IMR-90 (cell line): ENCODE measurements around the gene PHLPP2. TPM values are rescaled to one million over a fixed set of nuclear protein-coding genes. Genes with fewer than 3 reads are reported as not detected.

Source experiments
- ATAC-seq: fragments of 200-7000 bp; cut with Tn5 transposase; 2 replicates; pipeline ENCODE4 v1.9.1; 2020; ENCODE audit warnings: low read depth, mild to moderate bottlenecking, moderate library complexity
- BruUV-seq: library from RNA; stranded (reverse); fragments of 400-500 nt; replicated peaks from 2 replicates; lab custom pipeline; 2021; lab: Mats Ljungman, UMichigan
- CTCF ChIA-PET: fragments of 300-600 bp; formaldehyde crosslinking; extraction: SDS; loops from one replicate; lab custom pipeline; 2021; ENCODE audit warnings: antibody characterized with exemption; lab: Yijun Ruan, JAX
- POLR2A ChIA-PET: fragments of 300-600 bp; sonication (Branson Sonifier 250); formaldehyde crosslinking; loops from one replicate; lab custom pipeline; 2022; ENCODE audit warnings: antibody characterized with exemption; ENCODE audit not compliant: unreplicated experiment; lab: Charles Lee
- DNase-seq: peaks from one replicate; pipeline ENCODE4 v3.0.0; 2013
- H2AFZ ChIP-seq: replicated peaks from 2 replicates; pipeline ENCODE3; 2013; ENCODE audit warnings: low read length, mild to moderate bottlenecking; ENCODE audit not compliant: poor library complexity
- H2AK5ac ChIP-seq: 2 replicates; pipeline ENCODE4 v1.6.1; 2013; ENCODE audit warnings: low read depth, low read length, inconsistent platforms
- H2AK9ac ChIP-seq: replicated peaks from 2 replicates; pipeline ENCODE3; 2013; ENCODE audit warnings: mild to moderate bottlenecking, low read depth, low read length, moderate library complexity; ENCODE audit not compliant: poor library complexity
- H2BK120ac ChIP-seq: 2 replicates; pipeline ENCODE4 v1.6.1; 2013; ENCODE audit warnings: low read depth, low read length, inconsistent platforms
- H2BK15ac ChIP-seq: 3 replicates; pipeline ENCODE4 v1.6.1; 2013; ENCODE audit warnings: low read depth, low read length, inconsistent platforms
- H2BK20ac ChIP-seq: 2 replicates; pipeline ENCODE4 v1.6.1; 2013; ENCODE audit warnings: low read depth, mild to moderate bottlenecking, inconsistent platforms, low read length, moderate library complexity
- H2BK5ac ChIP-seq: 2 replicates; pipeline ENCODE4 v1.6.1; 2013; ENCODE audit warnings: mild to moderate bottlenecking, low read depth, low read length, inconsistent platforms; ENCODE audit not compliant: poor library complexity, severe bottlenecking
- H3K14ac ChIP-seq: replicated peaks from 2 replicates; pipeline ENCODE4 v1.6.1; 2013; ENCODE audit warnings: low read depth, low read length, inconsistent platforms
- H3K18ac ChIP-seq: 2 replicates; pipeline ENCODE4 v1.6.1; 2013; ENCODE audit warnings: low read depth, low read length, control low read depth
- H3K23ac ChIP-seq: 2 replicates; pipeline ENCODE4 v1.6.1; 2013; ENCODE audit warnings: low read depth, low read length, inconsistent platforms
- H3K27ac ChIP-seq: 2 replicates; pipeline ENCODE4 v1.5.1; 2013; ENCODE audit warnings: mild to moderate bottlenecking, control low read depth, low read length; ENCODE audit not compliant: insufficient read depth
- H3K27me3 ChIP-seq: 2 replicates; pipeline ENCODE4 v1.6.1; 2013; ENCODE audit warnings: low read length; ENCODE audit not compliant: control insufficient read depth, insufficient read depth
- H3K36me3 ChIP-seq: 2 replicates; pipeline ENCODE4 v1.6.1; 2013; ENCODE audit warnings: low read length, mixed read lengths; ENCODE audit not compliant: control insufficient read depth, insufficient read depth
- H3K4ac ChIP-seq: 2 replicates; pipeline ENCODE4 v1.6.1; 2013; ENCODE audit warnings: low read depth, low read length, inconsistent platforms
- H3K4me1 ChIP-seq: 2 replicates; pipeline ENCODE4 v1.6.1; 2013; ENCODE audit warnings: low read length, mixed read lengths; ENCODE audit not compliant: control insufficient read depth, insufficient read depth
- H3K4me2 ChIP-seq: 2 replicates; pipeline ENCODE4 v1.6.1; 2013; ENCODE audit warnings: low read depth, mild to moderate bottlenecking, control low read depth, low read length, moderate library complexity
- H3K4me3 ChIP-seq: 2 replicates; pipeline ENCODE4 v1.5.1; 2013; ENCODE audit warnings: low read depth, mild to moderate bottlenecking, control low read depth, low read length, moderate library complexity; ENCODE audit not compliant: insufficient read depth
- H3K56ac ChIP-seq: 2 replicates; pipeline ENCODE4 v1.6.1; 2013; ENCODE audit warnings: low read length, inconsistent platforms; ENCODE audit not compliant: insufficient read depth; ENCODE audit errors: extremely low read depth
- H3K79me1 ChIP-seq, 2 experiments: 2 replicates each; pipeline ENCODE4 v1.6.1; 2013; ENCODE audit warnings: low read length in 2 of 2, inconsistent platforms in 1 of 2, low read depth in 1 of 2
- H3K9ac ChIP-seq: 2 replicates; pipeline ENCODE4 v1.6.1; 2013; ENCODE audit warnings: low read depth, low read length, control low read depth
- H3K9me1 ChIP-seq: 2 replicates; pipeline ENCODE4 v1.6.1; 2013; ENCODE audit warnings: low read length, inconsistent platforms; ENCODE audit not compliant: insufficient read depth
- H3K9me3 ChIP-seq: 2 replicates; pipeline ENCODE4 v1.6.1; 2013; ENCODE audit warnings: low read length; ENCODE audit not compliant: control insufficient read depth, insufficient read depth
- H4K20me1 ChIP-seq: 2 replicates; pipeline ENCODE4 v1.6.1; 2013; ENCODE audit warnings: low read length, inconsistent platforms; ENCODE audit not compliant: insufficient read depth
- H4K5ac ChIP-seq: 2 replicates; pipeline ENCODE4 v1.6.1; 2013; ENCODE audit warnings: mild to moderate bottlenecking, low read depth, low read length, control low read depth
- H4K8ac ChIP-seq, 2 experiments: 2 replicates each; pipeline ENCODE4 v1.6.1; 2013; ENCODE audit warnings: low read depth in 2 of 2, low read length in 2 of 2, control low read depth in 1 of 2, inconsistent platforms in 1 of 2
- H4K91ac ChIP-seq: 2 replicates; pipeline ENCODE4 v1.6.1; 2013; ENCODE audit warnings: low read depth, low read length, inconsistent platforms; ENCODE audit not compliant: insufficient read depth
- BHLHE40 ChIP-seq: fragments of 150-350 bp; IDR thresholded peaks from 2 replicates; pipeline ENCODE4 v1.6.1; 2016; ENCODE audit warnings: mild to moderate bottlenecking, low read depth, low read length
- CEBPB ChIP-seq: IDR thresholded peaks from 2 replicates; pipeline ENCODE4 v1.6.1; 2012; ENCODE audit warnings: low read depth, low read length, improper control_type of control experiment
- FOS ChIP-seq: fragments of 150-350 bp; IDR thresholded peaks from 2 replicates; pipeline ENCODE4 v1.6.1; 2016; ENCODE audit warnings: low read depth, low read length
- MAFK ChIP-seq: IDR thresholded peaks from 2 replicates; pipeline ENCODE4 v1.6.1; 2012; ENCODE audit warnings: low read depth, low read length, improper control_type of control experiment
- MXI1 ChIP-seq: IDR thresholded peaks from 2 replicates; pipeline ENCODE4 v1.6.1; 2012; ENCODE audit warnings: low read depth, mild to moderate bottlenecking, low read length, moderate library complexity, borderline replicate concordance
- POLR2A ChIP-seq: IDR thresholded peaks from 2 replicates; pipeline ENCODE4 v1.6.1; 2012; ENCODE audit warnings: mild to moderate bottlenecking, low read depth, low read length
- RCOR1 ChIP-seq: IDR thresholded peaks from 2 replicates; pipeline ENCODE4 v1.6.1; 2012; ENCODE audit warnings: mild to moderate bottlenecking, low read length, improper control_type of control experiment; ENCODE audit not compliant: insufficient replicate concordance
- SMC3 ChIP-seq: fragments of 150-350 bp; IDR thresholded peaks from 2 replicates; pipeline ENCODE4 v1.6.1; 2016; ENCODE audit warnings: low read depth, mild to moderate bottlenecking, antibody characterized with exemption, low read length, moderate library complexity
- WGBS, 2 experiments: methylation state at CpG; one replicate each; pipeline versions ENCODE4 v1.1.5 to v1.1.7; 2013; ENCODE audit warnings: missing lambda C conversion rate in 2 of 2; ENCODE audit not compliant: insufficient read length in 1 of 2; ENCODE audit errors: extremely low coverage in 2 of 2; 5-methylcytosine and 5-hydroxymethylcytosine counted together
- dilution Hi-C: fragments of 300-500 bp; cut with HindIII; formaldehyde crosslinking; loops from one replicate; pipeline ENCODE4 v1.14.3; 2018; ENCODE audit warnings: low sequenced_read_pairs; ENCODE audit not compliant: unreplicated experiment
- in situ Hi-C: fragments of 300-500 bp; cut with MboI; formaldehyde crosslinking; loops from 3 replicates; pipeline ENCODE4 v1.14.3; 2019; ENCODE audit warnings: low sequenced_read_pairs, inconsistent platforms, mixed read lengths
- intact Hi-C: fragments of 100-400 bp; cut with micrococcal nuclease; formaldehyde crosslinking; loops from 2 replicates; pipeline ENCODE4 v1.10.0; 2022
- polyA plus RNA-seq, 3 experiments: library from polyadenylated mRNA; depleted of rRNA; stranded (reverse); fragments of >200 nt; gene quantifications; 2 replicates each; pipeline ENCODE4 v1.2.3, GENCODE V29; 2012; ENCODE audit warnings: low replicate concordance in 1 of 3
- total RNA-seq: library from RNA; depleted of rRNA; stranded (reverse); fragments of >200 nt; gene quantifications from 2 replicates; pipeline ENCODE4 v1.2.3, GENCODE V29; 2012

Gene PHLPP2
- total and polyA plus RNA-seq, 2 of the 4 experiments (the other 2 are of a cell fraction): 6.8 to 10.2 TPM

- no peak overlapping the region for H4K5ac ChIP-seq
- in situ Hi-C loops (no loop called here), intact Hi-C loops (no loop called here), dilution Hi-C loops (no loop called here)
- no peak overlapping the region for H3K4me2 ChIP-seq
- no peak overlapping the region for H4K8ac ChIP-seq
- H3K27ac ChIP-seq: no peak overlapping the region
- DNase-seq (no peak), ATAC-seq (no peak)
- ChIA-PET CTCF (no interaction called here), POLR2A (no interaction called here)
- H3K4me3 ChIP-seq: no peak overlapping the region
- H3K36me3 ChIP-seq: peaks cover 29% of the 10 kb centered on the region
- H2BK20ac ChIP-seq: no peak overlapping the region
- H4K20me1 ChIP-seq: no peaks in the 10 kb centered on the region
- no CpG with 5 or more reads among the region's 1 CpG for WGBS, 2 experiments
- H2AK5ac ChIP-seq: no peak overlapping the region
- TF ChIP-seq POLR2A (no peak), CEBPB (no peak), SMC3 (no peak), MXI1 (no peak), FOS (no peak), MAFK (no peak), RCOR1 (no peak), BHLHE40 (no peak)
- no peaks in the 10 kb centered on the region; a peak in 1 of 4 replicates for H3K79me1 ChIP-seq
- H3K9ac ChIP-seq: no peak overlapping the region
- H3K4me1 ChIP-seq: no peaks in the 10 kb centered on the region
- no peak overlapping the region for H2AFZ ChIP-seq
- H2BK120ac ChIP-seq: no peak overlapping the region
- H3K56ac ChIP-seq: no peak overlapping the region
- BruUV-seq: no TSS peak
- H2BK15ac ChIP-seq: no peak overlapping the region
- no peak overlapping the region for H2AK9ac ChIP-seq
- H3K9me3 ChIP-seq: no peaks in the 10 kb centered on the region
- no peak overlapping the region for H3K14ac ChIP-seq
- H3K18ac ChIP-seq: no peak overlapping the region
- no peak overlapping the region for H4K91ac ChIP-seq
- H3K9me1 ChIP-seq: peaks cover 4% of the 10 kb centered on the region; the same call in 1 of the 2 replicates
- no peak overlapping the region for H2BK5ac ChIP-seq
- no peak overlapping the region for H3K4ac ChIP-seq
- no peaks in the 10 kb centered on the region for H3K27me3 ChIP-seq
- no peak overlapping the region for H3K23ac ChIP-seq
These were observed 58.2 kb downstream of the PHLPP2 start for GRCh38 chr16:71666264-71666663.
